Measurements from ENCODE around the gene VSIG4.
"Not testable (repeated sequence)": the region's sequence is repeated elsewhere in the genome, so short reads cannot be mapped to it uniquely, and the experiment has no call there.

Gene VSIG4

DNA sequence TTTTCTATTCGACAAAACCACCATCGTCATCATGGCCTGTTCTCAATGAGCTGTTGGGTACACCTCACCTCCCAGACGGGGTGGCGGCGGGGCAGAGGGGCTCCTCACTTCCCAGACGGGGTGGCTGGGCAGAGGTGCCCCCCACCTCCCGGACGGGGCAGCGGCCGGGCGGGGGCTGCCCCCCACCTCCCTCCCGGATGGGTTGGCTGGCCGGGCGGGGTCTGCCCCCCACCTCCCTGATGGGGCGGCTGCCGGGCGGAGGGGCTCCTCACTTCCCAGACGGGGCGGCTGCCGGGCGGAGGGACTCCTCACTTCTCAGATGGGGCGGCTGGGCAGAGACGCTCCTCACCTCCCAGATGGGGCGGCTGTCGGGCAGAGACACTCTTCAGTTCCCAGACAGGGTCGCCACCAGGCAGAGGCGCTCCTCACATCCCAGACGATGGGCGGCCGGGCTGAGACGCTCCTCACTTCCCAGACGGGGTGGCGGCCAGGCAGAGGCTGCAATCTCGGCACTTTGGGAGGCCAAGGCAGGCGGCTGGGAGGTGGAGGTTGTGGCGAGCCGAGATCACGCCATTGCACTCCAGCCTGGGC is 64.6 kb downstream of the VSIG4 start:
- DNase-seq = not testable (repeated sequence)

Measured in DMS79 (cell line).